HG03039 (cell line): ENCODE results near the gene COL4A5.
"Not testable (repeated sequence)": the region's sequence is repeated elsewhere in the genome, so short reads cannot be mapped to it uniquely, and the experiment has no call there.

Experiments used
- ATAC-seq: cut with Tn5 transposase; IDR thresholded peaks from one replicate; pipeline ENCODE4 v1.9.1; 2021; ENCODE audit warnings: mild to moderate bottlenecking, moderate library complexity; ENCODE audit not compliant: unreplicated experiment

The COL4A5 gene

DNA sequence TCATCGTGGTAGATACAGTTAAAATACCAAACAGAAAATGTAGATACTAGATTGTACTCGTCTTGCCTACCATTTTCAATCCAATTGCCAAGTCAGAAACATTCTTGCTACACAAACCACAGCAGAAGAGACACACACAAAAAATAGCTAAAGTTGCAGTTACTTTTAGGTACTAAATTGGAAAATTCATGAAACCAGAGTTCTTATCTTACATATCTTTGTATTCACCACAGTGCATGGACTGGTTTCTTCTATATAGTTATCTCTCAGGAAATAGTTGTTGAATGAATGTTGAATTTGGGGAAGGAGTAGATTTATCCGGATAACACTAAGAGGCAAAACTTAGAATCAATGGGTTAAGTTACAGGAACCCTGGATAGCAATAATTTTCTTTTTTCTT is 14.2 kb downstream of the COL4A5 start:
- no peak for ATAC-seq

- ATAC-seq, result no peak
Measured at GRCh38 chrX:108456971-108457477, 17.4 kb downstream of the COL4A5 start.

- no peak for ATAC-seq
Measured at GRCh38 chrX:108464604-108465003, 25.0 kb downstream of the COL4A5 start.

DNA sequence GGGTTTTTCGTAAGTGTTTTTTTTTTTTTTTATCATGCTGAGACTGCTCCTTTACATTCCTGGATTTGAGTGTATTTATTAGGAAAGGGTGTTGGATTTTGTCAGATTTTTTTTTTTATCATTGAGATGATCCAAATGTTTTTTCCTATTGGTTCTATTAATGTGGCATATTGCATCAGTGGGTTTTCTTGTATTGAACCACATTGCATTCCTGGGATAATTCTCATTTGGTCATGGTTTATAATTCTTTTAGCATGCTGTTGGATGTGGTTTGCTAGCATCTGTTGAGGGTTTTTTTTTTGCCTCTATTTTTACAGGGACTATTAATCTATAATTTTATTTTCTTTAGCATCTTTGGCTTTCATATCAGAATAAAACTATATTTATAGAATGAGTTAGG is 28.8 kb downstream of the COL4A5 start:
- ATAC-seq, result no peak

GRCh38 chrX:108473979-108474378 is 34.3 kb downstream of the COL4A5 start:
- no peak for ATAC-seq

DNA sequence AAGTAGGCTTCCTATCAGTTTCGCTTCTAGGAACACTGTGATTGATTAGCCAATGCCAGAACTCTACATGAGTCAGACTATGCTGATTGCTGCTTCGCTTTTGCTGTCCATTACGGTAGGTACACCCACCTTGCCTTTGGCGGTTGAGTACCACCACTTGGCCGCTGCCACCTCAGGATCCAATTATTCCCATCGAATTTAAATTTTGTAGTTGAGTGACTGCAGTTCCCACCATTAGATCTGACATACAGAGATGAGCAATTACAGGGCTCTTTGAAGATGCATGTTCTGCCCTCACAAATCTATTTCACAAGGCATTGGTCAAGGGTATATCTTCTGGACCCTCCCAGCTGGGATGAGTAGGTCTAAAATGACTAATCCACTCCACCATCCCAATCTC is 41.9 kb downstream of the COL4A5 start:
- ATAC-seq, result not testable (repeated sequence)

DNA sequence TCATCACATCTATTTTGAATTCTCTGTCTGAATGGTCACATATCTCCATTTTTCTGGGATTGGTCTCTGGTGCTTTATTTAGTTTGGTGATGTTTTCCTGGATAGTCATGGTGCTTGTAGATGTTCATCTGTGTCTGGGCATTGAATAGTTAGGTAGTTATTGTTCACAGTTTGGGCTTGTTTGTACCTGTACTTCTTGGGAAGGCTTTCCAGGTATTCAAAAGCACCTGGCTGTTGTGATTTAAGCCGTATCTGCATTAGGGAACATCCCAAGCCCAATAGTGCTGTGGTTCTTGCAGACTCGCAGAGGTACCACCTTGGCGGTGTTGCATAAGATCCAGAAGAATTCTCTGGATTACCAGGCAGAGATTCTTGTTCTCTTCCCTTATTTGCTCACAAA is 44.6 kb downstream of the COL4A5 start:
- no peak for ATAC-seq

DNA sequence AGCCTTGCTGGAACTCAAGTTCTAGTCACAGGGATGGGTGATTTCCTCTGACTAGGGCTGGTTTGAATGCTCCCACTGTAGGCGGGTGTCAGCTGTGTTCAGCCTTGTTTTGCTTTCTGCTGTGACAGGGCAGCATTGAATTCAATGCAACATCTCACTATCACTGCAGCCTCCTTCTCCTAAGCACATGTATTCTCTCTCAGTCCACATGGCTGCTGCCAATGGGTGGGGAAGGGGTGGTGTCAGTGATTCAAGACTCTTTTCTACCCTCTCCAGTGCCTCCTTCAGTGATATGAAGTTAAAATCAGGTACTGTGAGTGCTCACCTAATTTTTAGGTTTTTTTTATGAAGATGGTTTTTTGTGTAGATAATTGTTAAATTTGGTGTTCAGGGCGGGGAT is 46.3 kb downstream of the COL4A5 start:
- ATAC-seq, result no peak

GRCh38 chrX:108494406-108495090 is 54.9 kb downstream of the COL4A5 start:
- no peak for ATAC-seq

DNA sequence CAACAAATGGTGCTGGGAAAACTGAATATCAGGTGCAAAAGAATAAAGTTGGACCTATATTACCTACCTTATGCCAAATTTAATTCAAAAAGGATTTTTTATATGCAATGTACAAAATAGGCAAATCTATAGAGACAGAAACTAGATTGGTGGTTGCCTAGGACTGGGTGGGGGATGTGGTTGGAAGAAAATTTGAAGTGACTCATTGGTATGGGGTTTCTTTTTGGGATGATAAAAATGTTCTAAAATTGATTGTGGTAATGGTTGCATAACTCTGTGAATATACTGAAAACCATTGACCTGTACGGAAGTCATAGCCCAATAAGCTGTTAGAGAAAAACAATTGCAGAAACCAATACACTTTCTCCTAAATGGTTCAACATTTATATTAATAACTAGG is 72.1 kb downstream of the COL4A5 start:
- ATAC-seq, result no peak

DNA sequence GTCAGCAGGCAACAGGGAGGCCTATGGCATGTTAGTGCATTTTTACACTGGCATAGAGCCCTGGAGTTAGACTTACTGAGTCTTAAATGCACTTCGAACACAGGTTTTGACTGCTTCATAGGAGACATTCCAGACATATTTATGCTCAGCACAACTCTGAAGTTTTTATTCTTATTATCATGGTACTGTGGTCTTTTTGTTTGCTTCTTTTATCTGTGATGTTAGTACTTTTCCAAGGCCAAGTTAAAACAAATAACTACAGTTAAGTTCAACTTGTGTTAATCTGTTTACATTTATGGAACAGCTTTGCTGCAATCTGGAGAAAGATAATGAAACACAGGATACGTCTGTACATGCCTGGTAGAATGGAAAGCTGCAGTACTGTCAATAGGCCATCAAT is 76.5 kb downstream of the COL4A5 start:
- ATAC-seq, result no peak

- no peak for ATAC-seq
Measured at GRCh38 chrX:108527724-108528123, 88.1 kb downstream of the COL4A5 start.

DNA sequence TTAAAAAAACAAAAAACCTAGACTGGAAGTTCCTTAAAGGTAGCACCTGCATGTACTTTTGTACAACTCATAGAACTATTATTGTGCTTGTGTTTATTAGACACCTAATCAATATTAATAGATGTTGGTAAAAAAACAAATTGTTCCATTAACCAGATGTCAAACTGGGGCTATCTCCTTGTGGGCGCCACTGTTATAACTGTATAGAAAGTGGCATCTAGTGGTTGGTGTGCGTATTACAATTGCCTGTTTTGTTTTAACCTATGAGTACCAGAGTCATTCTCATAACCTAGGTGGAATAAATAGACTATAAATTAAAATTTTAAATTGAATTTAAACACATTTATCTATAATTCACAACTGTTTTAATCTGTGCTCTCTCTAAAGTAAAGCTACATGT is 97.4 kb downstream of the COL4A5 start:
- peak; percentile 90 for ATAC-seq

DNA sequence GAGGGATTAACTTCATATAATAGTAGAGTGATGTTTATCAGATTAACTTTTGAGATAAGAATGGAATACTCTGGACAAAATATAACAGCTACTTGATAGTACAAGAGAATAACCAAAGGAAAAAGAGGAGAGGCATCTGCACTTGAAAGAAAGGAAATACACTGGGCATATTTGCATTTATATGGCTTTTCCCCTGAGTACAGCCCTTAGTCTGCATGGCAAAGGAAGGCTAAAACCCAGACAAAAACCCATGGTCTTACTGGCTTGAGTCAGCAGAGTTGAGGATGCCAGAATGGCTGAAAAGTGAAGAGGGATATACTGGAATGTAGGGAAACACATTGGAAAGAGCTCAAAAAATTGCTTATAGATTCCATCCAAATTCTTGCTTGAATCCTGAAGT is 101.6 kb downstream of the COL4A5 start:
- ATAC-seq, result no peak

GRCh38 chrX:108557580-108557979 is 117.9 kb downstream of the COL4A5 start:
- ATAC-seq, result no peak

DNA sequence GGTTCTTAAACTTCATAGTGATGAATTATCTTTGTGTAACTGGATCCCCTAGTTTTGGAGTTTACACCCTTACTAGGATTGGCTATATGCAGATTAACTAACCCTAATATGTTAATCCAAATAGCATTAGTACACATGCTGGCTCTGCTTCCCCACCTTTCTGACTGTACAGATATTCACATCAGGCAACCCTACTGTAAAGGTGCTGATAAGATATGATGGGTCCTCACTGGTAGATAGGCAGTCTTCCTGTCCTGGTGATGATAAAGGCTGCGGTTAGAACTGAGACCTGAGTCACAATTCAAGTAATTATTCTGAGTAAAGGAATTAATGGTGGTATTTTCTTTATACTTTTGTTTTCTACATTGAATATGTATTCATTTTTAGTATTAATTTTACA is 118.6 kb downstream of the COL4A5 start:
- ATAC-seq, result no peak

DNA sequence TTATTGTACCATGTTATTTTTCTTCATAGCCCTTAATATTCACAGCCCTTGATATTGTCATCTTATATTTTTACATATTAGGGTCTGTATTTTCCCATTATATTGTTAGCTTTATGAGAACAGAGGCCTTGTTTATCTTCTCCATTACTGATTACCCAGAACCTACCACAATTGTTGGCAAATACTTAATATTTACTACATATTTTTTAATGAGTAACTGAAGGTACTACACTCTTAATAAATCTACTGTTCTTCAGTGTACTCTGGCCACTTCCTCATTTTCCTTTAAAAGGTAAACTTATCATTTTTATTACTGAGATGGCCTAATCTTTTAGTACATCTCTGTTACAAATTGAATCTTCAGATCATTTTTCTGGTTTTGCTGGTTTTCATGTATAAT is 133.5 kb downstream of the COL4A5 start:
- no peak for ATAC-seq

DNA sequence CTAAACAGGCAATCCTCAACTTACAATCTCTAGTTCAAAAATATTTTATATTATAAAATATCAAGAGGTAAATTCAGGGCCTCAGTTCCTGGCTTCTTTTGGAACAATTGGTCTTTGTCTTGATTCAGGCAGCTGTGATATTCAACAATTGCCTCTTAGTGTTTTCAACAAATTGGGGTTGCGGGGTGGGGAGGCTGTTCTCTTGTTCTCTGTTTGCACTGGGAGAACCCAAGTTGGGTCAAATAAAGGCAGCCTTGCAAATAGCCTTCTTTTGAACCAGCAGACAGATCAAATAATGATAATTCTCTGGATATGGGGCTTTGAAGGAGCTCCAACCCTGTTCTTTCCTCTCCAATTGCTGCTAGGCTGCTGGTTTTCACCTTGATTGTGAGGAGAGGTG is 142.5 kb downstream of the COL4A5 start:
- ATAC-seq, result no peak

DNA sequence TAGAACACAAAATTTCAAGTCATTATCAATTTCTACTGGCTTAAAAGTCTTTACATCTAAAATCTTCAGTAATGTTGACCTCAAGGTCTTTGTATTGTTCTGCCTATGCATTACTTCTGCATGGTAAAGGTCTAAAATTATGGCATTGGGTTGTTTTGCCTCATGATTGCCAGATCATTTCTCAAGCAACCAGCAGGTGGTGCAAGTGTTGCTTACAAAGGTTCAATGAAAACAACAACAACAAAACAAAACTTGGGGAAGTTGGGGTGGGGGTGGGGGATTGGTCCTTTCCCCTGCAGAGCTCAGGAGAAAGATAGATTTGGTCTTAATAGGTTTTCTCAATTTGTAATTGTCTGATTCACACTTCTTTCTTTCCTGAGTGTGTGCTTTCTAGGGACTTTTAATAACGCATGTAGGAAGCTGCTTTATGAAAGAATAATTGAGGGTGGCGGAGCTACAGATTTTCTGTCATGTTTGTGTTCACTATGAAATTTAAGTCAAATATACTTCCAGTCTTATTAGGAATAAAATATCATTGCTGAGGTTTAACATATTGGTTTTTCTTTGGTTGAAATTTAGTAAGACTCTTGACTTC is 145.1 kb downstream of the COL4A5 start:
- ATAC-seq, result no peak

- ATAC-seq, result no peak
Measured at GRCh38 chrX:108590496-108590895, 150.9 kb downstream of the COL4A5 start.

GRCh38 chrX:108601276-108601675 is 161.6 kb downstream of the COL4A5 start:
- ATAC-seq, result no peak

GRCh38 chrX:108610141-108610540 is 170.5 kb downstream of the COL4A5 start:
- no peak for ATAC-seq

GRCh38 chrX:108614616-108615015 is 175.0 kb downstream of the COL4A5 start:
- no peak for ATAC-seq
